Measurements from ENCODE around the gene MPP4. TPM values are rescaled to one million over a fixed set of nuclear protein-coding genes. Genes with fewer than 3 reads are reported as not detected.

MPP4 gene
- total RNA-seq, 1 donor from 2014 or later = not detected

DNA sequence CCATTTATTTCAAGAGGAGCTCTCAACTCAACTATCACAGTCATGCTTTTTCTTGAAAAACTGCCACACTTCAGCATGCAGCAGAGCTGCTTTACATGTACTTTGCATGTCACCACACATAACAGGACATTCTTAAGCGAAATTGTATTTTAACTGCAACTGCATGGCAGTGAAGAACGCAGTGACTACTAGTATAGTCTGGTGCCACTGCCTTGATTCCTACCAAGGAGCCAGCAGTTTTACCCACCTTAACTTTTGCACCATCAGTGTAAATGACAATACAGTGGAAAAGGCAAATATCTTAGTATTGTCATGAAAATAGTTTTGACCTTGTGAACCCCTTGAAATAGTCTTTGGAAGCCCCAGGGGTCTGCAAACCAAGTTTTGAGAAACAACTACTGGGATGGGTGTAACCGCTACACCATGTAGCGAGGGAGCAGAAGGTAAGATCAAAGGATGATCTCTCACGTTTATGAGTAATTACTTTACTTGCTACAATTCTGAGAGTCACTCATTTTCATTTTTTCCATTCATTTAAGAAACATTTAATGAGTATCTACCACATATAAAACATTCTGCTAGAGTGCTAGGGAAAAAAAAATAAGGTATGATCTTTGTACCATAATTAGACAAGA is 32.3 kb upstream of the MPP4 start:
- ChIA-PET POLR2A (no interaction called here), CTCF (no interaction called here)
- DNase-seq (no peak), ATAC-seq (ENCODE audit: low read depth) (no peak)
- Mint-ChIP-seq H3K36me3 (ENCODE audit: low read depth) (peaks cover 29% of the 10 kb centered on the region), H3K27ac (no peak overlapping the region), H3K27me3 (no peaks in the 10 kb centered on the region), H3K4me3 (no peak overlapping the region), H3K4me1 (no peaks in the 10 kb centered on the region), H3K9me3 (no peaks in the 10 kb centered on the region)
- intact Hi-C loops (cut with micrococcal nuclease) = no loop called here
- TF ChIP-seq, protein P1, sequence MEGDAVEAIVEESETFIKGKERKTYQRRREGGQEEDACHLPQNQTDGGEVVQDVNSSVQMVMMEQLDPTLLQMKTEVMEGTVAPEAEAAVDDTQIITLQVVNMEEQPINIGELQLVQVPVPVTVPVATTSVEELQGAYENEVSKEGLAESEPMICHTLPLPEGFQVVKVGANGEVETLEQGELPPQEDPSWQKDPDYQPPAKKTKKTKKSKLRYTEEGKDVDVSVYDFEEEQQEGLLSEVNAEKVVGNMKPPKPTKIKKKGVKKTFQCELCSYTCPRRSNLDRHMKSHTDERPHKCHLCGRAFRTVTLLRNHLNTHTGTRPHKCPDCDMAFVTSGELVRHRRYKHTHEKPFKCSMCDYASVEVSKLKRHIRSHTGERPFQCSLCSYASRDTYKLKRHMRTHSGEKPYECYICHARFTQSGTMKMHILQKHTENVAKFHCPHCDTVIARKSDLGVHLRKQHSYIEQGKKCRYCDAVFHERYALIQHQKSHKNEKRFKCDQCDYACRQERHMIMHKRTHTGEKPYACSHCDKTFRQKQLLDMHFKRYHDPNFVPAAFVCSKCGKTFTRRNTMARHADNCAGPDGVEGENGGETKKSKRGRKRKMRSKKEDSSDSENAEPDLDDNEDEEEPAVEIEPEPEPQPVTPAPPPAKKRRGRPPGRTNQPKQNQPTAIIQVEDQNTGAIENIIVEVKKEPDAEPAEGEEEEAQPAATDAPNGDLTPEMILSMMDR (IDR thresholded peaks at IDR 0.05) = no peak

DNA sequence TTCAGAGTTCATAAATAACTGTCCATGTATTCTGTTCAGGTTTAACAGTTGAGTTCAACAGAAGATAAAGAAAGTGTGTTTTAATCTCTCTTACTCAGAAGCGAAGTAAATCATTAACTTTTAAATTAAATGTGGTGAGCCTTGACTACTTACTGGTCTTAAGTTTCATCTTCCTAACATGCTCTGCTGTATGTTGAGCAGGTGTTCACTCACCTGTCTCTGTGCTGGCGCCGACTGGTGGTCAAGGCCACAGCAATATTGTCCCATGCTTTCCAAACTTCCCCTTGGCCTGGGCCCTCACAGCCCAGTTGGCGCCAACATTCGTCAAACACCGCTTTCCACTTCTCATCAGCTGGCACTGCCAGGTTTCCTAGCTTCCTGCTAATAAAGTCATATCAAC is 17.0 kb upstream of the MPP4 start:
- Mint-ChIP-seq H3K4me3 (no peak overlapping the region), H3K27ac (no peak overlapping the region), H3K36me3 (ENCODE audit: low read depth) (peaks cover 49% of the 10 kb centered on the region), H3K27me3 (no peaks in the 10 kb centered on the region), H3K9me3 (peaks cover 3% of the 10 kb centered on the region), H3K4me1 (no peaks in the 10 kb centered on the region)
- intact Hi-C loops (cut with micrococcal nuclease) = no loop called here
- ChIA-PET POLR2A (no interaction called here), CTCF (no interaction called here)
- ATAC-seq (ENCODE audit: low read depth) (no peak), DNase-seq (no peak)
- TF ChIP-seq, protein P1 (IDR thresholded peaks at IDR 0.05) = no peak

DNA sequence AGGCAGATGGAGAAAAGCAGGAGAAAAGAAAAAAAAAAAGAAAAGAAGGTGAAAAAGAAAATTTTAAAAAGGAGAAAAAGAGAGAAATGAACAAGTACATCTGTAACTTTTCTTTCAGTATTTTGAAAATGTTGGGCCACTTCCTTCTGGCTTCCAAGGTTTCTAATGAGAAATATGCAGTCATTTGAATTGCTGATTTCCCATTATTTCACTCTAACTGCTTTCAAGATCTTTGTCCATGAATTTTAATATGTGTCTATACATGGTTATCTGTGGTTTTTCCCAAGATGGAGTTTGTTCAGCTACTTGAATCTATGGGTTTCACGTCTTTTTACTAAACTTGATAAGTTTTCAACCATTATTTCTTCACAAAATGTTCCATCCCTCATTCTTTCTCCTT is 14.3 kb upstream of the MPP4 start:
- POLR2A ChIA-PET = no interaction called here
- TF ChIP-seq, protein P1 (IDR thresholded peaks at IDR 0.05) = no peak
- intact Hi-C loops (cut with micrococcal nuclease) = no loop called here
- Mint-ChIP-seq H3K27me3 (no peaks in the 10 kb centered on the region), H3K9me3 (no peaks in the 10 kb centered on the region), H3K36me3 (ENCODE audit: low read depth) (peaks cover 53% of the 10 kb centered on the region), H3K4me3 (no peak overlapping the region), H3K27ac (no peak overlapping the region), H3K4me1 (no peaks in the 10 kb centered on the region)
- ATAC-seq (ENCODE audit: low read depth) (no peak), DNase-seq (no peak)
- CTCF ChIA-PET = no interaction called here

DNA sequence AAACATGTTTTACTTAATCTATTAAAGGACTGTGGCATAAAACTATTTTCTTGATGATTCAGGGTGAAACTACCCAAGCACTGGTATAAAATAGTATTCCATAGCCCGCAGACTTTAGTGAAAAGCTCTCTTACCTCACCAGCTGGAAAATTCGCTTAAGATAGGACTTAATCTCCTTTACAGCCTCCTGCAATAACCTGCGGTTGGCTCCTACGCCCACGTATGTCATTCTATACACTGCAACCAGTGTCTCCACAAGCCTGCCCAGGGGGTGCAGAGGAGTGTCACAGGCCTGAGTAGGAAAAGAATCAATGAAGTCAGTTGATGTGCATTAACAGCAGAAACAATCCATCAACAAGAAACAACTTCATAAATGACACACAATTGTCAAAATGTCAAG is 11.3 kb upstream of the MPP4 start:
- ATAC-seq (ENCODE audit: low read depth) (no peak), DNase-seq (no peak)
- Mint-ChIP-seq H3K9me3 (no peaks in the 10 kb centered on the region), H3K27me3 (no peaks in the 10 kb centered on the region), H3K4me1 (no peaks in the 10 kb centered on the region), H3K27ac (no peak overlapping the region), H3K4me3 (no peak overlapping the region), H3K36me3 (ENCODE audit: low read depth) (peaks cover 48% of the 10 kb centered on the region)
- ChIA-PET CTCF (no interaction called here), POLR2A (no interaction called here)
- intact Hi-C loops (cut with micrococcal nuclease) = no loop called here
- TF ChIP-seq, protein P1 (IDR thresholded peaks at IDR 0.05) = no peak

DNA sequence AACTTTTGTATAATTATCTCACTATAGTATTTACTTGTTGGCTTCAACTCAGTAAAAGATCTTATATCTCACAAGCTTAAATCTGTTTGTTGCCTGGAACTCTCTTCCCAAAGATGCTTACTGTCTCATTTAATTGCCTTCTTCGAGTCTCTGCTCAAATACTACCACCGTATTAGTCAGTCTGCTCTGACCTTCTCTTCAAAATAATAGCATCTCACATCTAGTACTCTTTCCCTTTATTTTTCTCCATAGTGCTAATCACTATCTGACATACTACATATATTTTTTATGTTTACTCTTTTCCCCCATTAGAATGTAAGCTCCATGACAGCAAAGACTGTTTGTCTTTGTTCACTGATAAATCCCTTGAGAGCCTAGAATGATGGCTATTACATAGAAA is 10.6 kb upstream of the MPP4 start:
- peaks cover 48% of the 10 kb centered on the region for H3K36me3 Mint-ChIP-seq (ENCODE audit: low read depth)
- ChIA-PET POLR2A (no interaction called here), CTCF (interaction anchor here (0.6 kb wide), 1 partner anchor 123 kb away, joined by 3 read pairs; no protein-coding TSS in a partner anchor)
- H3K4me3 Mint-ChIP-seq = no peak overlapping the region
- no peak overlapping the region for H3K27ac Mint-ChIP-seq
- H3K4me1 Mint-ChIP-seq = no peaks in the 10 kb centered on the region
- intact Hi-C loops (cut with micrococcal nuclease) = no loop called here
- DNase-seq = no peak
- TF ChIP-seq, protein P1 (IDR thresholded peaks at IDR 0.05) = no peak
- no peaks in the 10 kb centered on the region for H3K9me3 Mint-ChIP-seq
- no peaks in the 10 kb centered on the region for H3K27me3 Mint-ChIP-seq
- ATAC-seq (ENCODE audit: low read depth) = no peak
